ENCODE data around the gene IGF1. TPM values are rescaled to one million over a fixed set of nuclear protein-coding genes. Genes with fewer than 3 reads are reported as not detected.
A peak's percentile ranks its signal among the peaks of the same experiment; 100 is the strongest.

Gene IGF1
- total and polyA plus RNA-seq, 9 of the 15 experiments (the other 6 are each of a cell fraction or from before 2014, with no cell fraction given), result 3.7 to 13.9 (median 4.5) TPM

- TF ChIP-seq PRDM10 (IDR thresholded peaks at IDR 0.05; ENCODE audit: partially characterized antibody), result no peak
- no peak for TF ChIP-seq CUX1 (CRISPR knock-in tag; IDR thresholded peaks at IDR 0.05)
- peak; percentile 56; the same call in 1 of the 2 replicates for TF ChIP-seq NFE2 (IDR thresholded peaks at IDR 0.05; ENCODE audit: low read depth)
- 0 out of 2 replicates have a peak, but pooled peaks have one; percentile 57 for TF ChIP-seq ZNF592 (IDR thresholded peaks at IDR 0.05)
- TF ChIP-seq TCFL5 (CRISPR knock-in tag; conservative IDR thresholded peaks at IDR 0.05), result no peak
Observed at GRCh38 chr12:102421802-102422583, 58.4 kb downstream of the IGF1 start (continued).

All from K562 (cell line).